Embryonic facial prominence (tissue), 1 donor: ENCODE measurements around the gene RAB40C.

Source experiments
- DNase-seq: peaks from one replicate; pipeline ENCODE4 v3.0.0-alpha.2; 2016; ENCODE audit errors: extremely low spot score

Gene RAB40C

GRCh38 chr16:646679-647172, 56.9 kb downstream of the RAB40C start:
- DNase-seq, result no peak

- DNase-seq, result no peak
Observed at GRCh38 chr16:647173-647902, 57.5 kb downstream of the RAB40C start.

DNA sequence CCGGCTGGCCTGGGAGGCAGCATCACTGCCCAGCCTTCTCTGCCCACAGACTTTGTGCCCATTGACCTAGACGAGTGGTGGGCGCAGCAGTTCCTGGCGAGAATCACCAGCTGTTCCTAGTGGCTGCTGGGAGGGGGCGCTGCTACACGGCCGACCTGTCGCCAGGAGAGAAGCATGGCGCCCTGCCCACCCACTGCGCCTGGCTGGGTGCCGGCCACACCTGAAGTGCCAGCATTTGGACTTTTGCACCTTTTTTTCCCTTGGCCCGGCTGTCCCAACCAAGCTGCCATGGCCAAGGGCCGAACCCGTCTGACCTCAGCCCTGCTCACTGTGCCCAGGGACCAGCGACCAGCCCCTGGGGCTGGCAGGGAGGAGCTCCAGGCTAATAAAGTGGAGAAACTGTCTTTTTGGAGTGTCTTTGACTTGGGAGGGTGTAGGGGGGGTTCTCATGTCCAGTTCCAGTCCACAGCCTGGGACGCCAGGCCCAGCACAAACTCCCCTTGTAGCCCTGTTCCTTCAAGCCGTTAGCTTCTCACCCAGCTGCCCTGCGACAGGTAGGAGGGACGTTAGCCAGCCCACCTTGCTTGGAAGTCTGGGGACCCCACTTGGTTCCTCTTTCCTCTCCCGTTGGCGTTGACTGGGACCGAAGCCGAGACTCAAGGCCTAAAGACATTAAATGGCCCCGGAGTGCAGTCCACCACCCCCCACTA, 58.4 kb downstream of the RAB40C start:
- DNase-seq, result no peak

DNA sequence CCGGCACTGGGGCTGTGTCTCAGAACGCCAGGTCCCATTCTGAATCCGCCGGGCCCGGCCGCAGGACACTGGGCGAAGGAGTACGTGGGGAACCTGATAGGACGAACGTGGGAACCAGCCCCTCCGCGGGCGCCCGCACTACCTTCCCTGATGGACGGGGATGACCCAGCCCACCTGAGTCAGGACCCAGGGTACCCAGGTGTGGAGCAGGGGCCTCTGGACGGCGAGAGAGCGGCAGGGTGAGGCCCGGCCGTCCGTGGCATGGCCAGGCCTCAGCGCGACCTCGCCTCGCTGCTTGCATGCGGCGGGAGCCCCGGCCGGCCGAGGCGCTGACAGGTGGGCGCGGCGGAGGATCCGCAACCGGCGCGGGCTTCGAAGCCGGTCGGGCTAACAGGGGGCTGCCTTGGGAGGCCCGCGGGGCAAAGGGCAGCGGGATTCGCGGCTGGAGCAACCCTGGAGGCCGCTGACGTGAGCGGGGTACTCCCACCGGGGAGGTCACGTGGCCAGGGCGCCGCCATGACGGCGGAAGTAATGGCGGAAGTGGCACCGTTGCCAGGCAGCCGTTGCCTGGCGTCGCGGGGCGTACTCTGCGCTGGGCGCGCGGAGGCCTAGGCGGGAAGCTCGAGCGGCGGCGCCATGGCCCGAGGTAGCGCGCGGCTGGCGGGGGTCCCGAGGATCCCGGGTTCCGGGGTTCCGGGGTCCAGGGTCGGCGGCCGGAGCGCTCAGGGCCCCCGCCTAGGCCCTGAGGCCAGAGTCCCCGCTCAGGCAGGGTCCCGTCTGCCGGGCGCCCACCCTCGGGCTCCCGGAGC, 59.1 kb downstream of the RAB40C start, which contains the start of gene WDR90:
Gene WDR90, plus strand, starts transcription at position 585 of the 809 bp plus-strand sequence. Its CDS starts 52 bp downstream, at position 637.
- DNase-seq, result peak; percentile 80

- DNase-seq, result no peak
Observed at GRCh38 chr16:649631-650030, 59.8 kb downstream of the RAB40C start.

GRCh38 chr16:651844-652243, 62.0 kb downstream of the RAB40C start:
- no peak for DNase-seq

DNA sequence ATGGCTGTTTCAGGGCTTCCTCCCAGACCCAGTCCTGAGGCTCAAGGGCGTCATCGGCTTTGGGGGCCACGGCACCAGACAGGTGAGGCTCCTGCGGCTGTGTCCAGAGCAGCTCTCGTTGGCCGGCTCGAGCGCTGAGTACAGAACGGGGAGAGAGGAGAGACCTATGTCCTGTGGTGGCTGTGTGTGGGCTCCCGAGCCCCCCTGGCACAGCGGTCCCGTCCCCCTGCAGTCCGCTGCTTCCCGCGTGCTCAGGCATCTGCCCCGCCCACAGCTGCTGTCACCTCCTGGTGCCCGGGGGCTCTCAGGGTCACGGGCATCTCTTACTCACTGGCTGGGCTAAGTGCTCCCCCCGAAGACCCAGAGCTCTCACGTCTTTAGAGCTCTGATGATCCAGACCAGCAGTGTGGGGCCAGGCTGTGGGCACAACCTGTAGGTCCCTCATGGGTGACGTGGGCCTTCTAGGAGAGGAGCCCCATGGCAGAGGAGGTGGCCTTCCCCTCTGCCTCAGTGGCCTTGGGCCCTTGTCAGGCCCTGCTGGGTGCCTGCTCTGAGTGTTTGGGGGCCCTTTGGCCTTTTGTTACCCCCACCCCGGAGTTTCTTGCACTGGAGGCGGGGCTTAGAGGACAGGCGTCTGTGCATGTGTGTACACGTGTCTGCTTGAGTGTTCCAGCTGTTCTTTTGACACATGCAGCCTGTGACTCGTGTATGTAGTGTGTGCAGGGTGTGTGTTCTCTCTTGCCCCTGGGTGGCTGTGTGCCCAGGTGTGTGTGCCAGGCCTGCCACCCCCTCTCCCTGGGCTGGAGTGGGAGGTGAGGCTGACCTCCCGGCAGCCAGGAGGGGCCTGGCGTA, 62.8 kb downstream of the RAB40C start:
- no peak for DNase-seq

- no peak for DNase-seq
Observed at GRCh38 chr16:654034-654433, 64.2 kb downstream of the RAB40C start.

GRCh38 chr16:657487-657886, 67.6 kb downstream of the RAB40C start:
- DNase-seq, result no peak

DNA sequence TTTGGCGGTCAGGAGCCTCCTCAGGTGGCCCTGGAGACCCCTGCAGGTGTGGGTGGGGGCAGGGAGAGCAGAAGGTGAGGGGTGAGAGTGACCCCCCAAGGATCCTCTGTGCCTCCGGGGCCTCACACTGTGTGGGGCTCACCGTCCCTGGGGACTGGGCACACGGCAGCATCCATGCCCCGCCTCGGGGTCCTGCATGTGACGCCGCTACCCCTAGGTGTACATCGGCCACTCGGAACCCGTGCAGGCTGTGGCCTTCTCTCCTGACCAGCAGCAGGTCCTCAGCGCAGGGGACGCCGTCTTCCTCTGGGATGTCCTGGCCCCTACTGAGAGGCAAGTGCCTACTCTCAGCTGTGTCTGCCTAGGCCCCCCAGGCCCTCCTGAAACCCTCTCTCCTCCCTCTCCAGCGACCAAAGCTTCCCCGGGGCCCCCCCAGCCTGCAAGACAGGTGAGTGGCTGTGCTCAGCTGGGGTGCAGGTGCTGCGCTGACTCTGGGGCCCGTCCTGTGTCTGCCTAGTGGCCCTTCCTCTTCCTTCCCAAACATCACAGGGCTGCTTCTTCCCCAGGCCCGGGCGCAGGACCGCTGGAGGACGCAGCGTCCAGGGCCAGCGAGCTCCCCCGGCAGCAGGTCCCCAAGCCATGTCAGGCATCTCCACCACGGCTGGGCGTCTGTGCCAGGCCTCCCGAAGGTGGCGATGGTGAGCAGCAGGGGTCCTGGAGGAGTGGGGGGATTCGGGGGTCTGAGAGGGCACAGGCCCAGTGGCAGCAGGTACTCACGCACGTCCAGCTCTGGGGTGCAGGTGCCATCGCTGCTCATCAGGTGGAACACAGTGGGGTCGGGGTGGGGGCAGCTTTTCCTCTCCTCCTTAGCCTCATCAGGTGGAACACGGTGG, 69.1 kb downstream of the RAB40C start:
- no peak for DNase-seq

DNA sequence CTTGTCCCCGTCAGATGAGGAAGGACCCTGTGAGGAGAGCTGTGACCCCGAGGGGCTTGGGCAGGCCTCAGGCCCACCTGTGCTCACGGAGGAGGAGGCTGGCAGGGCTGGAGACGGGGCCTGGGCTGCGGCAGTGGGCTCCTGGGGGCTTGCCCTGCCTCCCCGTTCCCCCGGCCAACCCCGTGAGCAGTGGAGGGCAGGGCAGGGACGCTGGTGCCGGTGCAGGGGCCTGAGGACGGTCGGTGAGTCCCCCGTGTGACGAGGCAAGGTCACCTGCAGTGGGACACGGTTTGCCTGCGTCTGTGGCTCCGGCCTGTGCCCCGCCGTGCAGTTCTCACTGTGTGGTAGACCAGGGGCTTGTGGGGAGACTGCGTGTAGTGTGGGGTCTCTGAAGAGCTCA, 69.8 kb downstream of the RAB40C start:
- no peak for DNase-seq

- DNase-seq, result no peak
Observed at GRCh38 chr16:660132-660458, 70.2 kb downstream of the RAB40C start.

- DNase-seq, result peak; percentile 29
Observed at GRCh38 chr16:660459-661183, 70.8 kb downstream of the RAB40C start.

- no peak for DNase-seq
Observed at GRCh38 chr16:661184-661821, 71.4 kb downstream of the RAB40C start.

GRCh38 chr16:662095-662494, 72.2 kb downstream of the RAB40C start:
- DNase-seq, result no peak

GRCh38 chr16:662597-662996, 72.7 kb downstream of the RAB40C start:
- DNase-seq, result no peak

DNA sequence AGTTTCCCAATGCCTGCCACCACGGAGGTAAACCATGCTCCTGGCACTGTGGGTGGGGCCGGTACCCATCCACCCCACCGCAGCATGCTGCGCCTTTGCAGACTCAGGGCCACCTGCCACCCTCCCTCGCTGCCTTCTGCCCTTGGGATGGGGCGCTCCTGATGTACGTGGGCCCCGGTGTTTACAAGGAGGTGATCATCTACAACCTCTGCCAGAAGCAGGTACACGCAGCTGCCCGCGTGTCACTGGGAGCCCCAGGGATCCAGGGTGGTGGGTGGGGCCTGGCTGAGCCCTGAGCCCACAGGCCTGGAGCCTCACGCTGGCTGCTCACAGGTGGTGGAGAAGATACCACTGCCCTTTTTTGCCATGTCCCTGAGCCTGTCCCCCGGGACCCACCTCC, 76.7 kb downstream of the RAB40C start:
- no peak for DNase-seq

DNA sequence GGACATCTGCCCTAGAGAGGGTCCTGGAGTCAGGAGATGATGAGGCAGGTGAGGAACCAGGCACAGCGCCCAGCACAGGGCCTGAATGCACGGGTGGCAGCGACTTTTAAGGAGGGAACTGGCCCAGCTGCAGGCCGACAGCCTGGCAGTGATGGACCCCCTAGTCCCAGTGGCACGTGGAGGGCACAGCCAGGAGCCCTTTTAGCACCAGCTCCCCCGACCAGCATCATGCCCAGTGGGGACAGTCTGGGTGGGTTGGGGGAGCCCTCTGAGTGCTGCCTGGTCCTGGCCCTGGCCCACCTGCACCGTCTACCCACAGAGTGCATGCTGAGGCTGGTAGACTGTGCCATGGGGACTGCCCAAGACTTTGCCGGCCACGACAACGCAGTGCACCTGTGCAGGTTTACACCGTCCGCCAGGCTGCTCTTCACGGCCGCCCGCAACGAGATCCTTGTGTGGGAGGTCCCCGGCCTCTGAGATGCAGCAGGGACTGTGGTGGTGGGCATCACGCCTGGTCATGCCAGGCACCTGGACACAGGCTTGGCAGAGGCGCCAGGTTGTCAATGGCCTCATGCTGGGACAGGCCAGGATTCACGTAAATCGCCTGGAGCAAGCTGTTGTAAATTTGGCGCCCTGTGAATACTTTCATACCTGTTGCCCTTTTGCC, 77.4 kb downstream of the RAB40C start:
- no peak for DNase-seq
